Osteoblast (primary cell): ENCODE measurements around the gene CD68. TPM values are rescaled to one million over a fixed set of nuclear protein-coding genes. Genes with fewer than 3 reads are reported as not detected.
A peak's percentile ranks its signal among the peaks of the same experiment; 100 is the strongest.

ENCODE experiments used
- DNase-seq: peaks from one replicate; pipeline ENCODE4 v3.0.0; 2011; ENCODE audit warnings: low spot score, mixed read lengths; ENCODE audit not compliant: insufficient read length; ENCODE audit errors: missing footprints
- H2AFZ ChIP-seq: 2 replicates; pipeline ENCODE4 v1.6.0; 2011; ENCODE audit warnings: mild to moderate bottlenecking, low read length
- H3K27ac ChIP-seq: 2 replicates; pipeline ENCODE4 v1.5.1; 2011; ENCODE audit warnings: mild to moderate bottlenecking, low read depth, low read length, moderate library complexity
- H3K27me3 ChIP-seq: 2 replicates; pipeline ENCODE4 v1.6.0; 2012; ENCODE audit warnings: mild to moderate bottlenecking, control low read depth, inconsistent platforms, low read length, moderate library complexity; ENCODE audit not compliant: insufficient read depth
- H3K36me3 ChIP-seq: 2 replicates; pipeline ENCODE4 v1.5.1; 2011; ENCODE audit warnings: mild to moderate bottlenecking, low read length, control low read depth, moderate library complexity; ENCODE audit not compliant: insufficient read depth
- H3K4me1 ChIP-seq: 2 replicates; pipeline ENCODE4 v1.5.1; 2011; ENCODE audit warnings: mild to moderate bottlenecking, low read length, control low read depth, moderate library complexity; ENCODE audit not compliant: insufficient read depth
- H3K4me2 ChIP-seq: 2 replicates; pipeline ENCODE4 v1.6.0; 2011; ENCODE audit warnings: mild to moderate bottlenecking, low read length; ENCODE audit not compliant: insufficient read depth
- H3K4me3 ChIP-seq: fragments of 200-600 bp; sonication (generic); 3 replicates; pipeline ENCODE4 v1.5.1; 2012; ENCODE audit warnings: mild to moderate bottlenecking, low read length, inconsistent platforms; ENCODE audit not compliant: insufficient read depth
- H3K79me2 ChIP-seq: 2 replicates; pipeline ENCODE4 v1.6.0; 2012; ENCODE audit warnings: mild to moderate bottlenecking, low read length, control low read depth, inconsistent platforms; ENCODE audit not compliant: insufficient read depth
- H3K9me3 ChIP-seq: 2 replicates; pipeline ENCODE4 v1.5.1; 2011; ENCODE audit warnings: low read depth, low read length, control low read depth
- H4K20me1 ChIP-seq: 2 replicates; pipeline ENCODE4 v1.6.0; 2012; ENCODE audit warnings: mild to moderate bottlenecking, low read length, control low read depth; ENCODE audit not compliant: insufficient read depth
- CTCF ChIP-seq: IDR thresholded peaks from 2 replicates; pipeline ENCODE4 v1.5.1; 2011; ENCODE audit warnings: mild to moderate bottlenecking, low read depth, low read length, moderate library complexity; ENCODE audit errors: extremely low read depth
- total RNA-seq: library from RNA; depleted of rRNA; stranded (reverse); fragments of >200 nt; gene quantifications from 2 replicates; pipeline ENCODE4 v1.2.3, GENCODE V29; 2012

Gene CD68
- total RNA-seq, 1 donor, result 31.8 TPM

GRCh38 chr17:7548585-7549400 is 30.6 kb upstream of the CD68 start, which contains the start of gene TNFSF12:
Gene TNFSF12, plus strand, starts transcription at chr17:7549058. Its CDS starts 96 bp downstream, at chr17:7549154.
- DNase-seq, result peak; percentile 92
- peaks cover 4% of the 10 kb centered on the region for H3K27me3 ChIP-seq
- peak within 1 kb of the TSS; percentile 33 for H3K27ac ChIP-seq

GRCh38 chr17:7549401-7550055 is 29.9 kb upstream of the CD68 start:
- H3K27me3 ChIP-seq, result no peaks in the 10 kb centered on the region
- H3K36me3 ChIP-seq, result no peaks in the 10 kb centered on the region
- peaks cover 10% of the 10 kb centered on the region for H3K4me1 ChIP-seq
- DNase-seq, result peak; percentile 58
- H3K9me3 ChIP-seq, result no peaks in the 10 kb centered on the region
- H2AFZ ChIP-seq, result peak overlapping the region; percentile 75
- no peak for TF ChIP-seq CTCF
- peak overlapping the region; percentile 88 for H3K4me2 ChIP-seq
- no peak overlapping the region for H3K27ac ChIP-seq
- H3K79me2 ChIP-seq, result no peaks in the 10 kb centered on the region
- H3K4me3 ChIP-seq, result peak overlapping the region; percentile 80
- H4K20me1 ChIP-seq, result no peaks in the 10 kb centered on the region

More at GRCh38 chr17:7548585-7549400, 30.6 kb upstream of the CD68 start, which contains the start of gene TNFSF12:
- no peaks in the 10 kb centered on the region for H3K9me3 ChIP-seq
- no peaks in the 10 kb centered on the region for H3K36me3 ChIP-seq
- H3K4me2 ChIP-seq, result peak within 1 kb of the TSS; percentile 88
- no peak for TF ChIP-seq CTCF
- H3K4me1 ChIP-seq, result peaks cover 10% of the 10 kb centered on the region
- H4K20me1 ChIP-seq, result no peaks in the 10 kb centered on the region
- H2AFZ ChIP-seq, result peak within 1 kb of the TSS; percentile 78
- peak within 1 kb of the TSS; percentile 80 for H3K4me3 ChIP-seq
- no peaks in the 10 kb centered on the region for H3K79me2 ChIP-seq

GRCh38 chr17:7550344-7550743 is 29.1 kb upstream of the CD68 start:
- no peak for DNase-seq
- H3K4me2 ChIP-seq, result no peak overlapping the region
- H3K4me3 ChIP-seq, result no peak overlapping the region
- no peak overlapping the region for H2AFZ ChIP-seq
- H3K4me1 ChIP-seq, result peaks cover 10% of the 10 kb centered on the region
- H4K20me1 ChIP-seq, result no peaks in the 10 kb centered on the region
- H3K27ac ChIP-seq, result no peak overlapping the region
- H3K36me3 ChIP-seq, result no peaks in the 10 kb centered on the region
- H3K79me2 ChIP-seq, result no peaks in the 10 kb centered on the region
- H3K27me3 ChIP-seq, result no peaks in the 10 kb centered on the region
- H3K9me3 ChIP-seq, result no peaks in the 10 kb centered on the region
- no peak for TF ChIP-seq CTCF

- no peaks in the 10 kb centered on the region for H3K36me3 ChIP-seq
- no peak overlapping the region for H3K4me3 ChIP-seq
- no peak overlapping the region for H3K4me2 ChIP-seq
- DNase-seq, result no peak
- H3K27ac ChIP-seq, result no peak overlapping the region
- H4K20me1 ChIP-seq, result no peaks in the 10 kb centered on the region
- no peak for TF ChIP-seq CTCF
- H3K27me3 ChIP-seq, result no peaks in the 10 kb centered on the region
- no peaks in the 10 kb centered on the region for H3K79me2 ChIP-seq
- no peak overlapping the region for H2AFZ ChIP-seq
- no peaks in the 10 kb centered on the region for H3K9me3 ChIP-seq
- peaks cover 10% of the 10 kb centered on the region for H3K4me1 ChIP-seq
Measured at GRCh38 chr17:7551396-7551795, 28.0 kb upstream of the CD68 start.
